Stimulated activated naive B cell treated with anti-CD40 and anti-IgM and Interleukin-4, amounts not matched to agents 10 μg/mL and 1 μg/mL and 100 μg/mL, for 72 hours (primary cell): ENCODE data around the gene HSD3B2.

Experiments
- ATAC-seq, 2 donors: fragments of 150-1000 bp; cut with Tn5 transposase; replicated peaks; 2 replicates each; pipeline ENCODE4 v1.10.0; 2021; ENCODE audit warnings: moderate library complexity in 1 of 2
- DNase-seq: peaks from one replicate; pipeline ENCODE4 v3.0.0; 2021
- H3K27ac Mint-ChIP-seq: one replicate; pipeline ENCODE4 v1.8.0; 2022; ENCODE audit warnings: mild to moderate bottlenecking, mixed read lengths
- H3K27me3 Mint-ChIP-seq, 2 donors: one replicate each; pipeline ENCODE4 v1.8.0; 2022; ENCODE audit warnings: mixed read lengths in 2 of 2
- H3K36me3 Mint-ChIP-seq, 2 donors: one replicate each; pipeline ENCODE4 v1.8.0; 2022; ENCODE audit warnings: mixed read lengths in 2 of 2, mild to moderate bottlenecking in 1 of 2
- H3K4me1 Mint-ChIP-seq, 2 donors: one replicate each; pipeline ENCODE4 v1.8.0; 2022; ENCODE audit warnings: mixed read lengths in 2 of 2, mild to moderate bottlenecking in 1 of 2
- H3K4me3 Mint-ChIP-seq, 2 donors: one replicate each; pipeline ENCODE4 v1.8.0; 2022; ENCODE audit warnings: mild to moderate bottlenecking in 2 of 2, mixed read lengths in 2 of 2, moderate library complexity in 1 of 2
- H3K9me3 Mint-ChIP-seq, 2 donors: one replicate each; pipeline ENCODE4 v1.8.0; 2022; ENCODE audit warnings: mixed read lengths in 2 of 2, mild to moderate bottlenecking in 1 of 2

The HSD3B2 gene

DNA sequence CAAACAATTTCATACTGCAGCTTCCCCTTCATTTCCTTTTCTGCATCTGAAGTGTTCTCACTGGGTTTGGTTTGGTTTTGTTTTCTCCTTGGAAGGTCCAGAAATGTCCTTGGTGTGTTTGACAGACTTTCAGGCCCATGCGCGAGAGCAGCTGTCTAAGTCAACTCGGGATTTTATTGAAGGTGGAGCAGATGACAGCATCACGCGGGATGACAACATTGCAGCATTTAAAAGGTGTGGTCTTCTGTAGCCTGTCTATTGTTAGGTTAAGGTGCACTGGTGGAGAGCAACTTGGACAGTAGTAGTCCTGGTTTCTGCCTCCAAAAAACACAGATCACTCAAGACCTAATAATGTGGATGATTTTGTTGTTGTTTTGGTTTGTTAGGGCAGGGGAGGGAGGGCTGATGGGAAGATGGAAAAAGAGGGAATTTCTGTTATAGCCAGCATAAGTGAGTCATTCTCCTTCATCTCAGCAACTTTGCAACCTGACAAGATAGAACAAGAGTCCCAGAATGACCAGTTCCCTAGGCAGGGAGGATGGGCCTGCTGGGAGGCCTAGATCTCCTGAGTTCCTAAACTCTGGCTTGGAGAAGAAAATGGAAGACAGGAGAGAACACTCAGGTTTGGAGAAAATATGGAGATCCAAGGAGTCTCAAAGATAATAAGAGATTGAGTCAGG lies 33.8 kb upstream of the HSD3B2 start:
- Mint-ChIP-seq H3K9me3 (peaks cover 4 to 6% of the 10 kb centered on the region in 2 donors), H3K27ac (no peak overlapping the region), H3K4me3 (no peak overlapping the region), H3K4me1 (no peaks in the 10 kb centered on the region), H3K27me3 (peaks cover 0 to 7% of the 10 kb centered on the region in 2 donors), H3K36me3 (no peaks in the 10 kb centered on the region)
- ATAC-seq (no peak), DNase-seq (no peak)

DNA sequence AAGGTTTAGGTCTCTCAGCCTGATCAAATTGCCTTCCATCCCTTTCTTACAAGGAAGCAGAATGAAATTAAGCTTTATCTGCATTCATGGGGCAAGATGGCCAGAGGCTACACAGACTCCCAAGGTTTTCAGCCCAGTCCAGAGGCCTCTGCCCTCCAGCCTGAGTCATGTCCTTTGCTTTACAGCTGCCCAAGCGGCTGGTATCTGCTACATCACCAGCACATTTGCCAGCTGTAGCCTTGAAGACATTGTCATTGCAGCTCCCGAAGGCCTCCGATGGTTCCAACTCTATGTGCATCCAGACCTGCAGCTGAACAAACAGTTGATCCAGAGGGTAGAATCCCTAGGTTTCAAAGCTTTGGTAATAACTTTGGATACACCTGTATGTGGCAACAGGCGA lies 30.4 kb upstream of the HSD3B2 start:
- Mint-ChIP-seq H3K9me3 (peaks cover 0 to 3% of the 10 kb centered on the region in 2 donors), H3K4me3 (no peak overlapping the region), H3K4me1 (no peaks in the 10 kb centered on the region), H3K27ac (no peak overlapping the region), H3K27me3 (peaks cover 0 to 6% of the 10 kb centered on the region in 2 donors), H3K36me3 (no peaks in the 10 kb centered on the region)
- DNase-seq, result no peak
- ATAC-seq, result no peak

DNA sequence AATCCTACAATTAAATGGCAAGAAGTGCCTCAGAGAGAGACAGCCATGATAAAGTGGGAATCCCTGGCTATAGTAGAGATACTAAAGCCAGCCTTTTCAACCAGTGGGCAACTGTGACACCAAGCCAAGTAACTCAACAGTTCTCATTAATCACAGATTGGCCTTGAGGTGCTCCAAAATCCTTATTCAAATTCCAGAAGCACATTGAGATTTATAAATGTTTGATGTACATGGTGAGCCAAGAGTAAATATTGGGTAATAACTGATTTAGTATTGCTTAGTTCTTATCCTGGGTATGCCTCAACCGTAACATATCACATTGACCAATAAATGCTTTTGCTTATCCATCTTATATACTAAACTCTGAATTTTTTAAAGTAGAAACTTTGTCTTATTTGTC lies 29.3 kb upstream of the HSD3B2 start:
- no peaks in the 10 kb centered on the region for H3K9me3 Mint-ChIP-seq
- H3K4me1 Mint-ChIP-seq, result no peaks in the 10 kb centered on the region
- ATAC-seq (no peak), DNase-seq (no peak)
- no peak overlapping the region for H3K4me3 Mint-ChIP-seq
- no peaks in the 10 kb centered on the region for H3K27me3 Mint-ChIP-seq
- no peak overlapping the region for H3K27ac Mint-ChIP-seq
- no peaks in the 10 kb centered on the region for H3K36me3 Mint-ChIP-seq

DNA sequence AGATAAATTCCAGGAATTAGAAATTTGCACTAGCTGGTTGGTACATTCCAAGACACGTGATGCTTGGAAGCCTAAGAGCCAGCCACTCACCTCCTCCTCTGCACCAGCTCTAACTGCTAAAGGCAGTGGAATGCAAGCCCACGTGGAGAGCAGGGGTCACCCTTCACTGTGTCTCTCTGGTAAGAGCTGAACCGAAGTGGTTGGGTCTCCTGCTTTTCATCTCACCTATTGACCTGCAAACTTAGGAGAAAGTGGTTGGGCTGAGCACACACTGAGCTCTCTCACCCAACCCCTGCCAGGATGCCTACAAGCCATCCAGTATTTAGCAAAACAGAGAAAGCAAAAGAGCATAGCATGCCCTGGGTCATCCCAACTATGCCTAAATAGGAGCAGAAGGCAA lies 27.1 kb upstream of the HSD3B2 start:
- H3K4me3 Mint-ChIP-seq, result no peak overlapping the region
- H3K4me1 Mint-ChIP-seq, result no peaks in the 10 kb centered on the region
- no peak for DNase-seq
- H3K36me3 Mint-ChIP-seq, result no peaks in the 10 kb centered on the region
- no peaks in the 10 kb centered on the region for H3K9me3 Mint-ChIP-seq
- ATAC-seq, result no peak
- H3K27ac Mint-ChIP-seq, result no peak overlapping the region
- no peaks in the 10 kb centered on the region for H3K27me3 Mint-ChIP-seq

DNA sequence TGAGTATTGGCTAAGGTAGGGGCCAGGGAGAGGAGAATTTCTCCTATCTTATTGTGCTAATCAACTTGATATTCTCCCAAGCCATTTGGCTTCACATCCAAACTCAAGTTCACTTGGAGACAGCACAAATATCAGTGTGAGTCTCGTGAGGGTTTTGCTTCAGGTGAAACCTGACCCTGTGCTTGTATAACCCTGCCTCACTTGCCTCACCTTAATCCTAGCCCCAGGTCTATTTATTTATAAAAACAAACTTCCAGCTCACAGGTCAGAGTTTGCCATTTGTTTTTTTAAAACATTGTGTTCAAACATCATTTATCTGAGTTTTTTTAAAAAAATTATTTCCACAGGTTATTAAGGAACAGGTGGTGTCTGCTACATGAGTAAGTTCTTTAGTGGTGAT lies 26.5 kb upstream of the HSD3B2 start:
- Mint-ChIP-seq H3K36me3 (no peaks in the 10 kb centered on the region), H3K9me3 (no peaks in the 10 kb centered on the region), H3K27ac (no peak overlapping the region), H3K4me1 (no peaks in the 10 kb centered on the region), H3K27me3 (no peaks in the 10 kb centered on the region), H3K4me3 (no peak overlapping the region)
- DNase-seq, result no peak
- ATAC-seq, result no peak

DNA sequence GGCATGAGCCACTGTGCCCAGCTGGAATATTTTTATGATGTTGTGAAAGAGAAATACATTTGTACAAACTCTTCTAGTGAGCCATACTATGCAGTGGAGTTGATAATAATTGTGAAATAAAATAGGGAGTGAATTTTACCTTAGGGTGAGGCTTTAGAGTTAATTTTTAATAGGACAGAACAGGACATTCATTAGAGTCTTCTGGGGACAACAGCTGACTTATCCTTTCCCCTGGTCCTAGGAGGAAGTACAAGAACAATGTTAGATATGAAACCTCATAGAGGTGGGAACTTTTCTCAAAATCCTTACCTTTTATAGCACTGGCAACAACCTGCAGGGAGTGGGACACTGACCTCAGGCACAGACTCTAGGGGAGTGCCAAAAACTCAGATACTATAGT lies 24.4 kb upstream of the HSD3B2 start:
- no peak for ATAC-seq
- Mint-ChIP-seq H3K36me3 (no peaks in the 10 kb centered on the region), H3K9me3 (no peaks in the 10 kb centered on the region), H3K27ac (no peak overlapping the region), H3K4me1 (no peaks in the 10 kb centered on the region), H3K4me3 (no peak overlapping the region), H3K27me3 (peaks cover 6% of the 10 kb centered on the region in 2 donors)
- DNase-seq, result no peak

DNA sequence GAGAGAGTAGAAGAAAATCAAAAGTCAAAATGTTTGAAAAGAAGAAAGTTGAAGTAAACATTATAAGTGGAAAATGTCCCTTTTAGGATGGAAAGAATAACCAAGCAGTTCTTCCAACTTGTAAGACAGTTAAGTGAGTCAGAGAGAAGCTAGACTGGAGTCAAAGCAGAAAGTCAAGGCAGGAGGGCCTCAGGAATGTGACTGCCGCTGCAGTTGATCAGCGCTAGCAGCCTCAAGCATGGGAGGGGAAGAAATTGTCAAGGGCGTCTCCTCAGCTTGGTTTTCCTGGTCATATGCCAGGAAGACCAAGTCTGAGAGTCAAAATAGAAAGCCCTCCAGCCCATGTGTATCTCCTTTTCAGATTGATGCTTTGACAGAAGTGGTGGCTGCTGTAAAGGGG lies 23.2 kb upstream of the HSD3B2 start:
- H3K27me3 Mint-ChIP-seq, result peaks cover 6 to 9% of the 10 kb centered on the region in 2 donors
- no peaks in the 10 kb centered on the region for H3K36me3 Mint-ChIP-seq
- no peaks in the 10 kb centered on the region for H3K4me1 Mint-ChIP-seq
- H3K27ac Mint-ChIP-seq, result no peak overlapping the region
- no peaks in the 10 kb centered on the region for H3K9me3 Mint-ChIP-seq
- ATAC-seq, result no peak
- no peak overlapping the region for H3K4me3 Mint-ChIP-seq
- DNase-seq, result no peak

DNA sequence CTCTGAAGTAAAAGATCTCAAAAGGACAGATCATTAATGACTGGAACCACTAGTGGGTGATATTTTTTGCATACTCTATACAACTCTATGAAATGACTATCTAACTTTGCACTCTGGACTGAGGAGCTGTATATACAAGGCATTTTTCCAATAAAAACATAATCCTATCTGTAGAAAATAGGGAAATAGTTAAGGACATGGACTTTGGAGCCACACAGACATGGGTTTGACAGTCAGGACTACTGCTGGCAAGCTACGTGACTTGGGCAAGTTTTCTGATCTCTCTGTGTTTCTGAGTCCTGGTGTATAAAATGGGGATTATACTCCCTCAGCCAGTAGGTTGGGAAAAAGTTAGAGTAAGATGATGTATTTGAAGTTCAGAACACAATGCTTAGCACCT lies 20.9 kb upstream of the HSD3B2 start:
- Mint-ChIP-seq H3K4me3 (no peak overlapping the region), H3K9me3 (no peaks in the 10 kb centered on the region), H3K36me3 (no peaks in the 10 kb centered on the region), H3K27ac (no peak overlapping the region), H3K4me1 (no peaks in the 10 kb centered on the region), H3K27me3 (peaks cover 6 to 9% of the 10 kb centered on the region in 2 donors)
- no peak for DNase-seq
- ATAC-seq, result no peak

DNA sequence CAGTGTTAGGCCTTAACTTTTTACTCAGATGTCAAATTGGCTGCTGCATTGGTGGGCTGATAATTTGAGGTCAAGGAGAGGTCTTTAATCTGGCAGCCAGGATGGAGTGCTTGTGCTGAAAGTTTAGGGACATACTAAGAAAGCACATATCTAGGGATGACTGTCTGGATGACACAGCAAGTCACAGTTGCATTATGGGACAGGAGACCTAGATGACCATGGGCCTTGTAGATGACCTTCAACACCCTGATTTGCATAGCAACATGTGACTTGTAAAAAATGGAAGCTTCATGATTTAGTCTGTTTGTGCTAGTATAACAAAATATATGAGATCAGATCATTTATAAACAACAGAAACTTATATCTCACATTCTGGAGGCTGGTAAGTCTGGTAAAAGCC lies 18.0 kb upstream of the HSD3B2 start:
- DNase-seq (no peak), ATAC-seq (no peak)
- H3K4me1 Mint-ChIP-seq, result no peaks in the 10 kb centered on the region
- H3K36me3 Mint-ChIP-seq, result no peaks in the 10 kb centered on the region
- H3K27me3 Mint-ChIP-seq, result peaks cover 6 to 9% of the 10 kb centered on the region in 2 donors
- H3K4me3 Mint-ChIP-seq, result no peak overlapping the region
- H3K27ac Mint-ChIP-seq, result no peak overlapping the region
- H3K9me3 Mint-ChIP-seq, result no peaks in the 10 kb centered on the region

DNA sequence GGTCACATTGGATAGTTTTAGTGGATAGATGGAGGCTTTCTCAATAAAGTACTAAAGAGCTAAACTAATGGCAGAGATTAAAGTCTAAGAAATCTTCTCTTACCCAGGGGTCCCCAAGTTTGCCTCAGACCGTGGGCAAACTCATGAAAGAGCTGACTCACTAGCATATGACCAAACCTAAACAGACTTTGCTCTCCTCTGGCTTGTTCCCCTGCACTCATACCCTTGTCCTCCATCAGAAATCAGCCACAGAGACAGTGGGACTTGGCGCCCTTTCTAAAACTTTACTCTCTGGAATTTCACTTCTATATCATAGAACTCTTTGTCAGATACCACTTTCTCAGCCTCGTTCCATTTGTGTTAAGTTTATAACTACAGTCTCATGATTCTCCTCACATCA lies 17.0 kb upstream of the HSD3B2 start:
- DNase-seq (no peak), ATAC-seq (no peak)
- Mint-ChIP-seq H3K27me3 (peaks cover 6 to 14% of the 10 kb centered on the region in 2 donors), H3K27ac (no peak overlapping the region), H3K9me3 (peaks cover 0 to 5% of the 10 kb centered on the region in 2 donors), H3K36me3 (no peaks in the 10 kb centered on the region), H3K4me1 (no peaks in the 10 kb centered on the region), H3K4me3 (no peak overlapping the region)

DNA sequence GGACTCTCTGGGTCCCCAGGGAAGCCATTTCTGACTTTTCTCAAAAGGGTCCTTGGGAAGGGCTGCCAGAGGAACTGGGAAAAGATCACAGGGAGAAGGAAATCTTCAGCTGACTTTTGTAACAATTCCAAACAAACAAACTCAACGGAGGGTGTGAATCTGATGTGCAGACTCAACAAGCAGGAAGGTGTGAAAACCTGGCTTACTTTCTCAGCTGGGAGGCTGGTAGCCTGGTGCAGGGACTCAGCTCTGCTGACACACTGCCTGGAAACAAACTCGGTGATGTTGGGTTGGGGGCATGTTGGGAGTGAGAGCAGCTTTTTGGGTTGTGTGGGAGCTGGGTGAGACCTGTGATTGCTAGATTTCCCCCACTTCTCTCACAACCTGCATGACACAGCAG lies 10.2 kb upstream of the HSD3B2 start:
- Mint-ChIP-seq H3K9me3 (peaks cover 7 to 11% of the 10 kb centered on the region in 2 donors), H3K27me3 (peaks cover 10% of the 10 kb centered on the region in 2 donors), H3K4me1 (no peaks in the 10 kb centered on the region), H3K4me3 (no peak overlapping the region), H3K36me3 (no peaks in the 10 kb centered on the region), H3K27ac (no peak overlapping the region)
- DNase-seq (no peak), ATAC-seq (no peak)

DNA sequence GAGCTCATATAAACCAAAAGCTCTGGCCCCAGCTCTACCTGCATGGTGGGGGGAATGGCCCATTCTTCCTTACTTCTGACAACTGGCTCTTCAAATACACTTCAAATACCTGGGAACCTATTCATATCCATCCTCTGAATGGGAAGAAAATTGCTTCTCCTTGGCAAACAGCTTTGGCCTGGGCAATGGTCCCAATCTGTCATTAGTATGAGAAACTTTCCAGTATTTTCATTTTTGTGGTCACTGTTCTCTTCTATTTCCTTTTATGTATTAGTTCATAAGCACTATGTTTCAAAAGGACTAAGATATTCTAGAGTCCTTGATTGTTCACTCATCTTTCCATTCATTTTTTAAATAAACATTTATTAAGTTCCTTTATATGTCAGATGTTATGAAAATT lies 5.2 kb upstream of the HSD3B2 start:
- Mint-ChIP-seq H3K4me1 (no peaks in the 10 kb centered on the region), H3K36me3 (no peaks in the 10 kb centered on the region), H3K9me3 (peaks cover 6 to 7% of the 10 kb centered on the region in 2 donors), H3K27me3 (peaks cover 0 to 7% of the 10 kb centered on the region in 2 donors), H3K4me3 (no peak overlapping the region), H3K27ac (no peak overlapping the region)
- ATAC-seq (no peak), DNase-seq (no peak)

DNA sequence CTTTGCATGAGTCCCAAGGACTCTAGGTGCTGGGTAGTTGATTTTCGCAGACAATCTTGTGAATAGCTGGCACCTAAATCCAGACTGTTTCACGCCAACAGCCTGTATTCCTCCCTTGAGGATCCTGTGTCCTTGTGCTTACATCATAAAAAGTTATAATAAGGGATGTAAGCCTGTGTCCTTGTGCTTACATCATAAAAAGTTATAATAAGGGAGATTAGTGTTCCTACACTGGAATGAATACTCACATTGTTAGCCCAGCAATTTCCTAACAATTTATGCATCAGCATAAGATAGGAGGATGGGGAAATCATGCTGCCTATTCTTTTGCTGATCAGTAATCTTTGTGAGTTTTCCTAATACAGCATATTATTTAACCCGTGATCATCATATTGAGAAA lies 4.0 kb upstream of the HSD3B2 start:
- peaks cover 6 to 7% of the 10 kb centered on the region in 2 donors for H3K9me3 Mint-ChIP-seq
- ATAC-seq (no peak), DNase-seq (no peak)
- no peak overlapping the region for H3K27ac Mint-ChIP-seq
- H3K27me3 Mint-ChIP-seq, result no peaks in the 10 kb centered on the region
- H3K36me3 Mint-ChIP-seq, result no peaks in the 10 kb centered on the region
- no peaks in the 10 kb centered on the region for H3K4me1 Mint-ChIP-seq
- no peak overlapping the region for H3K4me3 Mint-ChIP-seq

DNA sequence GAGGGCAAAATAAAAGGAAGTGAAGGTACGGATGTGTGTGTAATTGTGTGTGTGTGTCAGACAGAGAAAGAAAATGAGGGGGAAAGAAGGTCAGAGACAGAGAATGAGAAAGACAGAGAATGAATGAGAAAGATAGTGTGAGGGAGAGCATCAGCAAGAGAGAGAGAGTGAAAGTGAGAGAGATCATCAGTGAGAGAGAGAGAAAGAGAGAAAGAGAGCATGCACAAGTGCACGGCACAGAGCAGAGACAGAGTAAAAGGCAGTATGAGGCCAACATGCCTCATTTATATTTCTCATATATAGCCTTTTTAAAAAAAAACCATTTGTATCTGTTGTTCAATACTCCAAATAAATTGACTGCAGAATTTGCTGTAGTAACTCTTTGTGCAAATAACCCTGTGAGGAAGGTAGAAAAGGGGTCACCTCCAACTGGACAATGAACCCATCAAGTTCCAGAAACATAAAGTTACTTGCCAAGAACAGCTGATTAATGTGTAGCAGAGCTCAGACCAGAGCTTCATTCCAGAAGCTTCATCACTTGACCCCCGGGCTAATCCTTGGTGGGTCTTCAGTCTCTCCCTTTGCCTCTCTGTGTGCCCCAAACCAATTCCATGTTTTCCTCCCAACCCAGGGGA lies 1.2 kb downstream of the HSD3B2 start:
- no peak for ATAC-seq
- no peaks in the 10 kb centered on the region for H3K36me3 Mint-ChIP-seq
- H3K4me1 Mint-ChIP-seq, result no peaks in the 10 kb centered on the region

DNA sequence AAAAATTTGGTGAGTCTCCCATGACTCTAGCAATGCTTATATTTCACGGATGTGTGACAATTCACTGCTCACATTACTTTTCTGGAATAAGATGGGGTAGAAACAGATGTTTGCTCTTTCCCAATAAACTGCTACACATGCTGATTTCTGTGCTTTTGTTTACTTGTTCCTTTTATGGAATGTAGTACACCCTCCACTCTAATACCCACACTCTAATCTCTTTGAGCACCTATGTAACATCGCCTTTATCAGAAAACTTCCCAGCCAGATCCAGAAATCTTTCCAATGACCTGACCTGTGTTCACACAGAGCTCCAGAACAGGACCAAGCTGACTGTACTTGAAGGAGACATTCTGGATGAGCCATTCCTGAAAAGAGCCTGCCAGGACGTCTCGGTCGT lies 4.2 kb downstream of the HSD3B2 start:
- Mint-ChIP-seq H3K36me3 (no peaks in the 10 kb centered on the region), H3K27ac (no peak overlapping the region), H3K4me3 (no peak overlapping the region), H3K27me3 (peaks cover 0 to 4% of the 10 kb centered on the region in 2 donors), H3K9me3 (no peaks in the 10 kb centered on the region), H3K4me1 (no peaks in the 10 kb centered on the region)
- DNase-seq (no peak), ATAC-seq (no peak)

More for the DNA sequence above, 1.2 kb downstream of the HSD3B2 start:
- H3K4me3 Mint-ChIP-seq, result no peak overlapping the region
- H3K27me3 Mint-ChIP-seq, result peaks cover 0 to 4% of the 10 kb centered on the region in 2 donors
- no peak overlapping the region for H3K27ac Mint-ChIP-seq
- DNase-seq, result no peak
- H3K9me3 Mint-ChIP-seq, result no peaks in the 10 kb centered on the region
